Neural progenitor cell (in vitro differentiated cells): ENCODE results near the gene FAM193A. TPM values are rescaled to one million over a fixed set of nuclear protein-coding genes. Genes with fewer than 3 reads are reported as not detected.

Source experiments
- DNase-seq: peaks from one replicate; pipeline ENCODE4 v3.0.0-alpha.2; 2016; ENCODE audit warnings: low spot score
- H2AFZ ChIP-seq: fragments of 200-600 bp; sonication (generic); replicated peaks from 2 replicates; pipeline ENCODE4 v1.6.1; 2016; ENCODE audit warnings: antibody characterized with exemption
- H3F3A ChIP-seq: fragments of 200-600 bp; sonication (generic); 2 replicates; pipeline ENCODE4 v1.6.1; 2016; ENCODE audit warnings: antibody characterized with exemption, low read depth
- H3K27ac ChIP-seq: fragments of 200-600 bp; sonication (generic); 2 replicates; pipeline ENCODE4 v1.5.1; 2016; ENCODE audit warnings: mild to moderate bottlenecking
- H3K27me3 ChIP-seq: fragments of 200-600 bp; sonication (generic); 2 replicates; pipeline ENCODE4 v1.6.1; 2016; ENCODE audit warnings: mild to moderate bottlenecking, moderate library complexity
- H3K36me3 ChIP-seq: fragments of 200-600 bp; sonication (generic); 2 replicates; pipeline ENCODE4 v1.5.1; 2016
- H3K4me1 ChIP-seq: fragments of 200-600 bp; sonication (generic); 2 replicates; pipeline ENCODE4 v1.6.1; 2016; ENCODE audit warnings: mixed run types
- H3K4me2 ChIP-seq: fragments of 200-600 bp; sonication (generic); 2 replicates; pipeline ENCODE4 v1.6.1; 2016
- H3K4me3 ChIP-seq: fragments of 200-600 bp; sonication (generic); 2 replicates; pipeline ENCODE4 v1.5.1; 2016
- H3K79me2 ChIP-seq: fragments of 200-600 bp; sonication (generic); 2 replicates; pipeline ENCODE4 v1.6.1; 2016; ENCODE audit warnings: low read depth
- H3K9ac ChIP-seq: fragments of 200-600 bp; sonication (generic); 2 replicates; pipeline ENCODE4 v1.6.1; 2016
- H3K9me3 ChIP-seq: fragments of 200-600 bp; sonication (generic); 2 replicates; pipeline ENCODE4 v1.5.1; 2016; ENCODE audit warnings: low read depth
- H4K20me1 ChIP-seq: fragments of 200-600 bp; sonication (generic); 2 replicates; pipeline ENCODE4 v1.6.1; 2016; ENCODE audit warnings: low read depth
- H3K27ac Mint-ChIP-seq: 3 replicates; pipeline ENCODE4 v1.8.0; 2021; ENCODE audit warnings: mixed read lengths
- H3K27me3 Mint-ChIP-seq: 2 replicates; pipeline ENCODE4 v1.8.0; 2022; ENCODE audit warnings: low read depth, mild to moderate bottlenecking, inconsistent platforms, moderate library complexity, mixed read lengths; ENCODE audit not compliant: insufficient read depth
- H3K36me3 Mint-ChIP-seq: 3 replicates; pipeline ENCODE4 v1.8.0; 2021; ENCODE audit warnings: mixed read lengths
- H3K4me1 Mint-ChIP-seq: 3 replicates; pipeline ENCODE4 v1.8.0; 2021; ENCODE audit warnings: mixed read lengths
- H3K4me3 Mint-ChIP-seq: 3 replicates; pipeline ENCODE4 v1.8.0; 2021; ENCODE audit warnings: mild to moderate bottlenecking, moderate library complexity, mixed read lengths
- H3K9me3 Mint-ChIP-seq: 3 replicates; pipeline ENCODE4 v1.8.0; 2020; ENCODE audit warnings: mixed read lengths
- EZH2 ChIP-seq: fragments of 200-600 bp; sonication (generic); IDR thresholded peaks from 2 replicates; pipeline ENCODE4 v1.6.1; 2017; ENCODE audit warnings: antibody characterized with exemption, mild to moderate bottlenecking, moderate library complexity
- EZH2phosphoT487 ChIP-seq: fragments of 200-600 bp; sonication (generic); IDR thresholded peaks from 2 replicates; pipeline ENCODE4 v1.6.1; 2017; ENCODE audit warnings: antibody characterized with exemption
- total RNA-seq: library from RNA; depleted of rRNA; stranded (reverse); fragments of >200 nt; gene quantifications from 2 replicates; pipeline ENCODE4 v1.2.3, GENCODE V29; 2015; ENCODE audit warnings: low replicate concordance
- TF ChIP-seq, protein P1 (sequence below): fragments of 200-600 bp; sonication (generic); IDR thresholded peaks from 2 replicates; pipeline ENCODE4 v1.5.1; 2017; ENCODE audit warnings: antibody characterized with exemption, mild to moderate bottlenecking

FAM193A gene
- total RNA-seq, 1 donor from 2014 or later, result 29.1 TPM

DNA sequence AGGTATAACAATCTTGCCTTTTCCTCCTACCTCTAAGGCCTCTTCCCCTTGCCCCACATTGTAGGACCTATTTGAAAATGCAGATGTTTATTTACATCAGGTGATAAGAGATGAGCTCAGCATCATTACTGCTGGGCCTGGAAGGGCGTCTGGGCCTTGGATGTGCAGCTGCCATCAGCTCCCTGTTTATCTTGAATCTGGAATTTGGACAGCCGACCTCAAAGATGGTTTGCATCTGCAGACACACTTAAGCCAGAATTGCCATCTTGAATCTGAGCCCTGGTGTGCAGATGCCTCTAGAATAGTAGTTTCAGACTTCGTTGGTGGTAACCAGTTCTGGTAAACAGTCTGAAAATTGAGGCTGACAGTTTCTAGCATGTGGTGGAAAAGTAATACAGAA is 59.0 kb downstream of the FAM193A start:
- peaks cover 2% of the 10 kb centered on the region for H3K27me3 Mint-ChIP-seq
- H3K9me3 ChIP-seq, result no peaks in the 10 kb centered on the region
- no peaks in the 10 kb centered on the region for H3K36me3 ChIP-seq
- peaks cover 100% of the 10 kb centered on the region for H4K20me1 ChIP-seq
- peaks cover 100% of the 10 kb centered on the region for H3K79me2 ChIP-seq
- no peak overlapping the region for H2AFZ ChIP-seq
- H3K4me1 ChIP-seq, result peaks cover 45% of the 10 kb centered on the region
- no peaks in the 10 kb centered on the region for H3K9me3 Mint-ChIP-seq
- no peak overlapping the region for H3K27ac Mint-ChIP-seq
- H3K4me2 ChIP-seq, result no peak overlapping the region
- H3K4me1 Mint-ChIP-seq, result peaks cover 73% of the 10 kb centered on the region
- no peaks in the 10 kb centered on the region for H3K27me3 ChIP-seq
- TF ChIP-seq EZH2, result no peak
- TF ChIP-seq, protein P1, sequence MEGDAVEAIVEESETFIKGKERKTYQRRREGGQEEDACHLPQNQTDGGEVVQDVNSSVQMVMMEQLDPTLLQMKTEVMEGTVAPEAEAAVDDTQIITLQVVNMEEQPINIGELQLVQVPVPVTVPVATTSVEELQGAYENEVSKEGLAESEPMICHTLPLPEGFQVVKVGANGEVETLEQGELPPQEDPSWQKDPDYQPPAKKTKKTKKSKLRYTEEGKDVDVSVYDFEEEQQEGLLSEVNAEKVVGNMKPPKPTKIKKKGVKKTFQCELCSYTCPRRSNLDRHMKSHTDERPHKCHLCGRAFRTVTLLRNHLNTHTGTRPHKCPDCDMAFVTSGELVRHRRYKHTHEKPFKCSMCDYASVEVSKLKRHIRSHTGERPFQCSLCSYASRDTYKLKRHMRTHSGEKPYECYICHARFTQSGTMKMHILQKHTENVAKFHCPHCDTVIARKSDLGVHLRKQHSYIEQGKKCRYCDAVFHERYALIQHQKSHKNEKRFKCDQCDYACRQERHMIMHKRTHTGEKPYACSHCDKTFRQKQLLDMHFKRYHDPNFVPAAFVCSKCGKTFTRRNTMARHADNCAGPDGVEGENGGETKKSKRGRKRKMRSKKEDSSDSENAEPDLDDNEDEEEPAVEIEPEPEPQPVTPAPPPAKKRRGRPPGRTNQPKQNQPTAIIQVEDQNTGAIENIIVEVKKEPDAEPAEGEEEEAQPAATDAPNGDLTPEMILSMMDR, result no peak
- TF ChIP-seq EZH2phosphoT487, result no peak
- H3K36me3 Mint-ChIP-seq, result peaks cover 14% of the 10 kb centered on the region
- no peak overlapping the region for H3K9ac ChIP-seq
- H3K4me3 ChIP-seq, result no peak overlapping the region
- H3F3A ChIP-seq, result peaks cover 33% of the 10 kb centered on the region
- no peak for DNase-seq
- no peak overlapping the region for H3K4me3 Mint-ChIP-seq
- no peak overlapping the region for H3K27ac ChIP-seq

DNA sequence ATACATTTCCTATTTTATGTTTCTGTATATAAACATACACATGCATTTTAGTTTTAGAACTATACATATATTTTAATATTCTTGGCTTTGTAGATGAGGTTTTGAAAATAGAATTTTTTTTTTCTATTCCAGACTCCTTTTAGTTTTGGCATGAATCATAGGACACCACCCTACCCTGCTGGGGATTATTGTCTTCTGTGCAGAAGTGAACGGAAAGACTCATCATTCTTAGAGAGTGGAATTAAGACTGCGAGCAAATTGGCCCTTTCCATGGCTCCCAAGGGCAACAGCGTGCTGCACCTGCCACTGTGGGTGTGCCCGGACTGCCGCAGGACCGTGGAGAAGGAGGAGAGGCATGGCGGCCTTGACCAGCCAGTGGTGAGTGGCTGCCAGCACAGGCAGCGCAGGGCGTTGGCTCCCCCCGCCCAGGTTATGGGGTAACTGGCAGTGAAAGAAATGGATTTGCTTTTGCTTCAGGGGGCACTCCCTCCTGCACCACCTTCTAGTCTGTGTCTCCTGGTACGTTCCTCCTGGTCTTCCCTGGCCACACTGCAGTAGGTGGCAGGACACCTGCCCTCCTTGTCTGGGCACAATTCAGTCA is 59.6 kb downstream of the FAM193A start:
- Mint-ChIP-seq H3K4me3 (no peak overlapping the region), H3K9me3 (no peaks in the 10 kb centered on the region), H3K27ac (no peak overlapping the region), H3K36me3 (peaks cover 16% of the 10 kb centered on the region), H3K27me3 (peaks cover 2% of the 10 kb centered on the region), H3K4me1 (peaks cover 73% of the 10 kb centered on the region)
- no peak overlapping the region for H3K4me3 ChIP-seq
- TF ChIP-seq EZH2, result no peak
- TF ChIP-seq, protein P1, result no peak
- TF ChIP-seq EZH2phosphoT487, result no peak
- peaks cover 42% of the 10 kb centered on the region for H3K4me1 ChIP-seq
- no peak for DNase-seq
- no peaks in the 10 kb centered on the region for H3K36me3 ChIP-seq
- peaks cover 99% of the 10 kb centered on the region for H4K20me1 ChIP-seq
- H3K4me2 ChIP-seq, result no peak overlapping the region
- no peak overlapping the region for H3K27ac ChIP-seq
- H3F3A ChIP-seq, result peaks cover 27% of the 10 kb centered on the region
- H3K9me3 ChIP-seq, result no peaks in the 10 kb centered on the region
- H2AFZ ChIP-seq, result no peak overlapping the region
- no peaks in the 10 kb centered on the region for H3K27me3 ChIP-seq
- peaks cover 100% of the 10 kb centered on the region for H3K79me2 ChIP-seq
- no peak overlapping the region for H3K9ac ChIP-seq

DNA sequence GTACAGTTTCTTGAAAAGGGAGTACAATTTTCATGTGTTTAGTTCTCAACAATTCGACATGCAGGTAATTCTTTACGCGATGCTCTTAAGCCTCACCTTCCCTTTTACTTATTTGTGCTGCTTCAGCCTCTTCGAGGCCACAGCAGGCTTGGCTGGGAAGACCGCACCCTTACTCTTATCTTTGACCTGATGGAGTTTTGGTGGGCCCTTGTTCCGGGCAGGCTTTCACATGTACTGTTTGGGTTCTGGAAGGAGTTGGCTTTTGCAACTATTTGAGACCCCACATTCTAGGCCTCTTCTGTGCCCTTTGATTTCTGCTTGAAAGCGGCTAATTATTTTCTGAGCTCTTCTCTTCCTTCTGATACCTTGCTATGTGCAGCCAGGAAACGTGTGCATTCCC is 60.2 kb downstream of the FAM193A start:
- Mint-ChIP-seq H3K27me3 (peaks cover 2% of the 10 kb centered on the region), H3K4me1 (peaks cover 67% of the 10 kb centered on the region), H3K27ac (no peak overlapping the region), H3K36me3 (peaks cover 16% of the 10 kb centered on the region), H3K4me3 (no peak overlapping the region), H3K9me3 (no peaks in the 10 kb centered on the region)
- no peak overlapping the region for H2AFZ ChIP-seq
- H3K27ac ChIP-seq, result no peak overlapping the region
- H3K9me3 ChIP-seq, result no peaks in the 10 kb centered on the region
- no peak for TF ChIP-seq EZH2
- no peak for TF ChIP-seq EZH2phosphoT487
- TF ChIP-seq, protein P1, result no peak
- H3K79me2 ChIP-seq, result peaks cover 100% of the 10 kb centered on the region
- H3K27me3 ChIP-seq, result no peaks in the 10 kb centered on the region
- no peak overlapping the region for H3K4me3 ChIP-seq
- peak overlapping the region; percentile 2 for H3K9ac ChIP-seq
- no peak overlapping the region for H3K4me2 ChIP-seq
- H3K36me3 ChIP-seq, result no peaks in the 10 kb centered on the region
- no peak for DNase-seq
- peaks cover 21% of the 10 kb centered on the region for H3F3A ChIP-seq
- peaks cover 37% of the 10 kb centered on the region for H3K4me1 ChIP-seq
- peaks cover 94% of the 10 kb centered on the region for H4K20me1 ChIP-seq
